Stimulated activated CD4-positive, alpha-beta T cell treated with anti-CD3 and anti-CD28 coated beads, Interleukin-12 subunit alpha, Interleukin-12 subunit beta, amount 100 ng/mL, for 24 hours (primary cell): ENCODE data around the gene ANXA9.
A peak's percentile ranks its signal among the peaks of the same experiment; 100 is the strongest.

Experiments used
- DNase-seq, 2 experiments: peaks; one replicate each; pipeline ENCODE4 v3.0.0-alpha.2; 2020; ENCODE audit warnings: low read depth in 2 of 2

The ANXA9 gene, protein sequence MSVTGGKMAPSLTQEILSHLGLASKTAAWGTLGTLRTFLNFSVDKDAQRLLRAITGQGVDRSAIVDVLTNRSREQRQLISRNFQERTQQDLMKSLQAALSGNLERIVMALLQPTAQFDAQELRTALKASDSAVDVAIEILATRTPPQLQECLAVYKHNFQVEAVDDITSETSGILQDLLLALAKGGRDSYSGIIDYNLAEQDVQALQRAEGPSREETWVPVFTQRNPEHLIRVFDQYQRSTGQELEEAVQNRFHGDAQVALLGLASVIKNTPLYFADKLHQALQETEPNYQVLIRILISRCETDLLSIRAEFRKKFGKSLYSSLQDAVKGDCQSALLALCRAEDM

GRCh38 chr1:150981805-150982712, at the start of gene ANXA9:
Gene ANXA9, plus strand, starts transcription at chr1:150982292. Its CDS starts 814 bp downstream, at chr1:150983106.
- DNase-seq = no peak

GRCh38 chr1:150944856-150945255, 37.2 kb upstream of the ANXA9 start:
- DNase-seq = no peak

DNA sequence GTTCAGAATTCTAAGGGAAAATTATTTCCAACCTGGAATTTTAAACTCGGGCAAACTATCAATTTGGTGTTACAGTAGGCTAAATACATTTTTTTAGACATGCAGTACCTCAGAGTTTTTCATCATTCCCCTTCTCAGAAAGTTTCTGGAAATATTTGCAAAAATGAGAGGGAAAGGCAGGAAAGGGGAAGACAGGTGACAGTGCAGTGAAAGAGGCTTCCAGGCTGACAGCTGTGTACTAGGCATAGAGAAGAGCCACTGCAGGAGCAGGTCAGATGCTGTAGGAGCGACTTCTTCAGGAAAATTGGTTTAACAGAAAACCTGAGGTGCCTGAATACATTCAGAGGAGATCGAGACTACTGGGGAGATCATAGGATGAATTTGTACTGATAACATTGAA, 27.4 kb upstream of the ANXA9 start:
- DNase-seq = no peak

DNA sequence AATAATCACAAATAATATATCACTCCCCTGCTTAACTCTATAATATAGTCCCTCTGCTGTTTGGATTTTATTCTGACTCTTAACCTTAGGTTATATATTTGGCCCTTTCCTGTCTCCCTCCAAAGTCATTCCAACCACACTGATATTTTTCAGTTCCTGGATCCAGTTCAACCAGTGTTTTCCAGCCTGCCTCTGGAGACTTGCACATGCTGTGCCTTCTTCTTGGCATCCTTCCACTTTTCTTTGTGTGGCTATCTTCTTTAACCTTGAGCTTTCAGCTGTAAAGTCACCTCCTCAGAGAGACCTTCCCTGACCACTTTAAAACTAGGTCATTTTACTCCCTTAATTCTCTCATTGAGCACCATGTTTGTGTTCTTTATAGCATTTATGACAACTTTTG, 26.8 kb upstream of the ANXA9 start:
- no peak for DNase-seq

DNA sequence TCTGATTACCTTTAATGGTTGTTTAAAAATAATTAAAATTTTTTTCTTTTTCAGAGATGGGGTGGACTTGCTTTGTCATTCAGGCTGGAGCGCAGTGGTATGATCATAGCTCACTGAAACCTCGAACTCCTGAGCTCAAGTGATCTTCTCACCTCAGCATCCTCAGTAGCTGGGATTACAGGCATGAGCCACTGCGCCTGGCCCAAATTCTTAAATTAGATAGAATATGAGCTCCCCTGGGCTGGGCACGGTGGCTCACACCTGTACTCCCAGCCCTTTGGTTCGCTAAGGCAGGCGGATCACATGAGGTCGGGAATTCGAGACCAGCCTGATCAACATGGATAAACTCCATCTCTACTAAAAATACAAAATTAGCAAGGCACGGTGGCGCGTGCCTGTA, 24.4 kb upstream of the ANXA9 start:
- DNase-seq = no peak

DNA sequence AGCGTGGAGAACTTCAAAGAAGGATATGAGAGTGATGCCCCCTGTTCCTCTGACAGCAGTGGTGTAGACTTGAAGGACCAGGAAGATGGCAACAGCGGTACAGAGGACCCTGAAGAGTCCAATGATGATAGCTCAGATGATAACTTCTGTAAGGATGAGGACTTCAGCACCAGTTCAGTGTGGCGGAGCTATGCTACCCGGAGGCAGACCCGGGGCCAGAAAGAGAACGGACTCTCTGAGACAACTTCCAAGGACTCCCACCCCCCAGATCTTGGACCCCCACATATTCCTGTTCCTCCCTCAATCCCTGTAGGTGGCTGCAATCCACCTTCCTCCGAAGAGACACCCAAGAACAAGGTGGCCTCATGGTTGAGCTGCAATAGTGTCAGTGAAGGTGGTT, 21.4 kb upstream of the ANXA9 start:
- no peak for DNase-seq

GRCh38 chr1:150961756-150962155, 20.3 kb upstream of the ANXA9 start:
- DNase-seq = no peak

- DNase-seq = no peak
Observed at GRCh38 chr1:150963321-150964163, 18.6 kb upstream of the ANXA9 start.

DNA sequence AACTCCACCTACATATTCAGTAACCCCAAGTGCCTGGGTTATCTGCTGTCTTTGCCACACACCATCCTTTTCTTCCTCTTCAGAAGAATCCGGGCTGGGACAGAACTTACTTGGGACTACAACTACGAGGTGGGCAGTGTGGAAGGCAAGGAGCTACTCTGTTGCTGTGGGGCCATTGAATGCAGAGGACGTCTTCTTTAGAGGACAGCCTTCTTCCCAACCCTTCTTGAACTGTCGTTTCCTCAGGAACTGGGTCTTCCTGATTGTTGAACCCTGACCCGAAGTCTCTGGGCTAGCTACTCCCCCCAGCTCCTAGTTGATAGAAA, 18.0 kb upstream of the ANXA9 start:
- no peak for DNase-seq

DNA sequence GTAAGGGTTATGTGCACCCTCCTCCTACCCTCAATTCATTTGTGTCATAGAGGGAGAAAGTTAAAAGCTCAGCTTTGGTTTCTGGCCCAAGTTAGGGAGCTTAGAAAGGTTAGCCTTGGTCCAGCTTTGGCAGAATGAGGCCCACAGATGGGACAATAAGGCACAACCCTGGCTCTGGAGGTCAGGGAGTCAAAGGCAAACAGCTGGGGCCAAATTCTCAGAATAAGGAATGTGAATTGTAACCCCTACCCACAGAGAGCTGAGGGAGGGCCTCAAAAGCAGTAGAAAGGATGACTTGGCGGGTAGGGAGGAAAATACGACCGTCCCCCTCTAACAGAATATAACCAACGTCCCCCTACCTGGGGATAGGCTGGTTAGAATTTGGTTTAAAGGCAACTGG, 16.5 kb upstream of the ANXA9 start:
- DNase-seq = no peak

GRCh38 chr1:150966011-150966410, 16.1 kb upstream of the ANXA9 start:
- no peak for DNase-seq

- no peak for DNase-seq
Observed at GRCh38 chr1:150967936-150968335, 14.2 kb upstream of the ANXA9 start.

DNA sequence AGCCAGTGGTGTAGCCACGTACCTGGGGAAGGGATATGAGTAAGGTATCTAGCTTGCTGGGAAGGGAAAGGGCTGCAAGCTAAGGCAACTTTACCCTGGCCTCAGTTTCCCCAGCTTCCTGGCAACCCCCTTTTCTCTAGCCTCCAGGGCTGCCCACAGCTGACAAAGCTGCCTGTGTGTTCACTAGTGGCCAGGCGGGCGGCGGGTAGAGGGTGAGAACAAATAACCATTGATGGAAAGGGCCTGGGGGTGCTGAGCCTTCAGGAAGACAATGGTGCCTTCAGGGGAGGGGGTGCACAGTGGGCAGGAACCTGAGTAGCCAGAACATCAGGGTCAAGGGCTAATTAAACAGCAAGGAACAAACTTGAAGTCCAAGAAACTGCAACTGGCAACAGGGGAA, 13.6 kb upstream of the ANXA9 start:
- DNase-seq = no peak

- no peak for DNase-seq
Observed at GRCh38 chr1:150969626-150970025, 12.5 kb upstream of the ANXA9 start.

GRCh38 chr1:150970808-150971582, 11.1 kb upstream of the ANXA9 start:
- DNase-seq = no peak

GRCh38 chr1:150971583-150972416, 10.3 kb upstream of the ANXA9 start:
- DNase-seq = no peak

DNA sequence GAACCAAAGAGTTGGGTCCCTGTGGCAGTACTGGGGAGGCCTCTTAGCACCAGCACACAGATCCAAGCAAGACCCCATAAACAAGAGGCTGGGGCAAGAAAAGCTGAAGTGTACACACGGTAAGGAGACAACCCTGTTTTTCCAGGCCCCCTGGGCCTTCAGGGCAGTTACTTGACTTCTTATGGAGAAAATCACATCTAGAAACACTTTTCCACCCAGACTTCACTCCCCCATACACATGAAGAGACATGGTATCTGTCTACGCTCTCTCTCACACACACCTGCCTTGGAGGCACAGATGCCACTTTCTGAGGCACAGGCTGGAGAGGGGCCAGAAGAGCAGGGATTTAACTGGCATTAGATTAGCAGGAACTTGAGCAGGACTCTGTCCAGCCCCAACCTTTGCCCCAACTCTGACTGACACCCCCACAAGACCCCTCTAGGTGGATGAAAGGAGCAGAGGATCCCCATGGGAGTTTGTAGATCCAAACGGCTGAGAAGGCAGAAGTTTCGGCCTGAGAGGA, 9.6 kb upstream of the ANXA9 start:
- DNase-seq = no peak

- no peak for DNase-seq
Observed at GRCh38 chr1:150973258-150973835, 8.7 kb upstream of the ANXA9 start.

DNA sequence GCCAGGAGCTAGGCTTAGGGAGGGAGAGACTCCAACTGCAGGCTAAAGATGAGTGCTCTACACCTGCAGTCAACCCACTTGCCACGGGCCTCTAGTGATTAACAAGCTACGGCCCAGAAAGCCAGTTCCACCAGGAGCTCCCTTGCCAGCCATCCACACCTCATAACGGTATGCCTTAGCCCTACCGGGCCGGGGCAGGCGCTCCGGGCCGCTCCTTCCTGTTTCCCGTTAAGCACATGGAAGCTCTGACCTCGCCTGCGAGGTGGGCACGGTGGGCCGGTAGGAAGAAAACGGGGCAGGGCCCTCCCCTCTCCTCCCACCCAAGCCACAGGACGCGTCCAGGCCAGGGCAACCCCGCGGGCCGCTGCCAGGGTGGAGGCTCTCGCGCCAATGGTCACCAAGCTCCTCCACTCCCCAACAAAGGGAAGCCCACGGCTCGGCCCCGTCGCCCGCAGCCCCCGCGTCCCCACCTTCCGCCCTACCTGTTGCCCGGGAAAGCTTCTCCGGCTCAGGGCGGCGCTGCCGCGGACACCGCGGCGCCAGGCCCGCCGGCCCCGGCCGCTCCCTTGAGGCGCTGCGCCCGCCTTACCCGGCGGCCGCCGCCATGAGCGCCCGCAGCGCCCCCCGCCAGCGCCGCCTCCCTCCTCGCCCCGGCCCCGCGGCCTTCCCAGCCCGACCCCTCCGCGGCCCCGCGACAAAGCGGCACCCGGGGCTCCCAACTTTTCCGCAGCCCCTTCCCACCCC, 8.1 kb upstream of the ANXA9 start:
- peak in 1 of 2 experiments; percentile 38 for DNase-seq
